ENCODE measurements around the gene RNF41.

DNA sequence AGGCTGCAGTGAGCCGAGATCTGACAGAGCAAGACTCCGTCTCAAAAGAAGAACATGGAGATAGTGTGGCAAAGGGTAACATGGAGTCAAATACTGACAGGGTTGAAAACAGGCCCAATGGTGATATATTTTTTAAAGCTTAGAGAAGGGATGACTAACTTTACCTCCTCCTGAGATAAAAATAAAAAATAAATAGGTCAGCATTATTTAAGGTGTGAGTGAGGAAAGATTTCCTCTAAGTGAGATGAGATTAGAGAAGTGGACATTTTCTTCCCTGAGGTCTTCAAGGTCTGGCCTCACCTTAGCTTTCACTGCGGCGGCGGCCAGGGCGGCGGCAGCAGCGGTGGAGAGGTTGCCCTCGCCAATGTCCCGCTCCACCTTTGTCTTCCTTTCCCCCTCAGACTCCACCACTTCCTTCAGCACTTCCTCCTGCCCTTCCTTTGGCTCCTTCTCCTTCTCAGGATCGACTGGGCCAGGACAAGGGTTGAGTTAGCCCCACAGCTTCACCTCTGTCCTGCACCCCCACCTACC, 52.4 kb downstream of the RNF41 start:
- TF ChIP-seq EZH2phosphoT487 (IDR thresholded peaks at IDR 0.05; ENCODE audit: insufficient read depth, low read depth) (no peak), EZH2 (IDR thresholded peaks at IDR 0.05; ENCODE audit: insufficient read depth, poor library complexity, severe bottlenecking) (no peak)

All from GM23248 (cell line).